Hematopoietic multipotent progenitor cell treated with erythropoietin and hydrocortisone succinate and interleukin-3 and kit ligand, for 6 days (in vitro differentiated cells): ENCODE data around the gene ENPP7.

Experiments
- DNase-seq: peaks from one replicate; pipeline ENCODE4 v3.0.0-alpha.2; 2015

Gene ENPP7

GRCh38 chr17:79733692-79734070, 2.9 kb downstream of the ENPP7 start:
- no peak for DNase-seq

GRCh38 chr17:79735096-79735495, 4.4 kb downstream of the ENPP7 start:
- no peak for DNase-seq

GRCh38 chr17:79737046-79737921, 6.5 kb downstream of the ENPP7 start:
- DNase-seq = no peak

- no peak for DNase-seq
Measured at GRCh38 chr17:79737922-79738578, 7.3 kb downstream of the ENPP7 start.

GRCh38 chr17:79738643-79739042, 7.9 kb downstream of the ENPP7 start:
- DNase-seq = no peak

GRCh38 chr17:79739148-79740062, 8.7 kb downstream of the ENPP7 start:
- no peak for DNase-seq

GRCh38 chr17:79740413-79740812, 9.7 kb downstream of the ENPP7 start:
- DNase-seq = peak; percentile 12

GRCh38 chr17:79741401-79741750, 10.6 kb downstream of the ENPP7 start:
- DNase-seq = no peak

- peak; percentile 56 for DNase-seq
Measured at GRCh38 chr17:79741751-79742588, 11.2 kb downstream of the ENPP7 start.

GRCh38 chr17:79742589-79742918, 11.8 kb downstream of the ENPP7 start:
- no peak for DNase-seq

- no peak for DNase-seq
Measured at GRCh38 chr17:79742951-79743476, 12.3 kb downstream of the ENPP7 start.

GRCh38 chr17:79743614-79744013, 12.9 kb downstream of the ENPP7 start:
- no peak for DNase-seq

- no peak for DNase-seq
Measured at GRCh38 chr17:79745641-79746105, 14.9 kb downstream of the ENPP7 start.

- no peak for DNase-seq
Measured at GRCh38 chr17:79746889-79747507, 16.3 kb downstream of the ENPP7 start.

- no peak for DNase-seq
Measured at GRCh38 chr17:79747508-79748294, 17.0 kb downstream of the ENPP7 start.

- DNase-seq = no peak
Measured at GRCh38 chr17:79748295-79749099, 17.8 kb downstream of the ENPP7 start.

- DNase-seq = no peak
Measured at GRCh38 chr17:79749156-79749815, 18.5 kb downstream of the ENPP7 start.

- no peak for DNase-seq
Measured at GRCh38 chr17:79749958-79750357, 19.2 kb downstream of the ENPP7 start.
